GM21360 (cell line): Measurements from ENCODE around the gene MFN2.

Experiments
- ATAC-seq: cut with Tn5 transposase; IDR thresholded peaks from one replicate; pipeline ENCODE4 v1.9.1; 2021; ENCODE audit warnings: mild to moderate bottlenecking, moderate library complexity; ENCODE audit not compliant: unreplicated experiment

Gene MFN2

GRCh38 chr1:12046749-12047119 lies 66.5 kb downstream of the MFN2 start:
- no peak for ATAC-seq

DNA sequence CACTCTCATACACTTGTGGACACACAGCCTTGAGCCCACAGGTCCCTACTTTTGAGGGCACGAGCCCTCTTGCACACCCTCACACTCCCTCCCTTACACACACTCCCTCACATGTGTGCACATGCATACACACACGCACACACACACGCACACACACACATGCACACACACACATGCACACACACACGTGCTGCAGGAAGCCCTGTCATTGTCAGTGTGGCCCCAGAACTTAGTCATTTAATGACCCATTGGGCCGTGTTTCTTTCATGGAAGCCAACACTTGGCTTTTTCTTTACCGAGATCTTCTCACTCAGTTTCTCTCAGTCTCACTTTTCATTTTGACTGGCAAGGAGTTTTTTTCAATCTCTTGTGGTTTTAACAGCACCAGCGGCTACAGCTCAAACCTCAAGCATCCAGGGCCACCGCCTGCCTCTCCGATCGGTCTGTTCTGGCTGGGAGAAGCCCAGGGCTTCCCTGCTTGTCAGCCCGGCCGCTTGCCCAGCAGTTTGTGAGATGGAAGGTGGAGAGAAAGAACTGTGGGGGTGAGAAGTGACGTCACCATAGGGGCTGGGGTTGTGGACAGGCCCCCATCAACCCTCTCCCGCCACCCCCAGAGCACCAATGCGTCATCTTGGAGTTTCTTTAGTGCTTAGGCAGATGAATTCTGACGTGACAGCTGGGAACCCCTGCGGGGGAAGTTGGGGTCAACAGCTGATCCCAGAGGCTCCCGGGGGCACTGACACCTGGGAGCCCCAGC lies 67.1 kb downstream of the MFN2 start:
- peak; percentile 37 for ATAC-seq

DNA sequence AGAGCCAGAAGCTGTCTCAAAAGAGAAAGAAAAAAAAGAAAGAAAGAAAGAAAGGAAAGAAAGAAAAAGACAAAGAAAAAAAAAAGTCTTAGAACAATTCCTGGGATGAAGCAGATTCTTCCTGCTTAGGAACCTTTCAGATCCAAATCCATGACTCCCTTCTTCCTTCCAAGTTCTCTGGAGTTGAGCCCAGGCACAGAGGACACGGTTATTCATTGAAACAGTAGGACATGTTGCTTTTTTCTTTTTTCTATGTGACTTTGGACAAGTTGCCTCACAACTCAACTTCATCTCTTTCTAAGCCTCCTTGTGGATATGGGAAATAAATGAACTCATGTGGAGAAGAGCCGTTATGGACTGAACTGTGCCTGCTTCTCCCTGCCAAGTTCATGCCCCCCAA lies 68.1 kb downstream of the MFN2 start:
- ATAC-seq = no peak

DNA sequence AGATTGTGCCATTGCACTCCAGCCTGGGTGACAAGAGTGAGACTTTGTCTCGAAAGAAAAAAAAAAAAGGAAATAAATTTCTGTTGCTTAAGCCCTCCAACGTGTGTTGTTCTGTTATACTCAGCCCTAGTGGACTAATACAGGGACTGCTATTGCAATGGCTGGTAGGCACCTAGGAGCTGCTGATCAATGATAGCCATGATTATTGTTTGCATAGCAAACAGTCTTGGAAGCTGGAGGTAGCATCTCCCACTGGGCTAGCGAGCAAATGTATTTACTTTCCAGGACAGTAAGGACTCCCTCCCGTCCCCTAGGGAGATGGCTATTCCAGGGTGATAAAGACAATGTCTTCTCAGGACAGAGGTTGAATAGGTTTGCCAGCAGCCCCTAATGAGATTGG lies 69.4 kb downstream of the MFN2 start:
- ATAC-seq = no peak

- ATAC-seq = no peak
Measured at GRCh38 chr1:12051361-12051760, 71.1 kb downstream of the MFN2 start.

DNA sequence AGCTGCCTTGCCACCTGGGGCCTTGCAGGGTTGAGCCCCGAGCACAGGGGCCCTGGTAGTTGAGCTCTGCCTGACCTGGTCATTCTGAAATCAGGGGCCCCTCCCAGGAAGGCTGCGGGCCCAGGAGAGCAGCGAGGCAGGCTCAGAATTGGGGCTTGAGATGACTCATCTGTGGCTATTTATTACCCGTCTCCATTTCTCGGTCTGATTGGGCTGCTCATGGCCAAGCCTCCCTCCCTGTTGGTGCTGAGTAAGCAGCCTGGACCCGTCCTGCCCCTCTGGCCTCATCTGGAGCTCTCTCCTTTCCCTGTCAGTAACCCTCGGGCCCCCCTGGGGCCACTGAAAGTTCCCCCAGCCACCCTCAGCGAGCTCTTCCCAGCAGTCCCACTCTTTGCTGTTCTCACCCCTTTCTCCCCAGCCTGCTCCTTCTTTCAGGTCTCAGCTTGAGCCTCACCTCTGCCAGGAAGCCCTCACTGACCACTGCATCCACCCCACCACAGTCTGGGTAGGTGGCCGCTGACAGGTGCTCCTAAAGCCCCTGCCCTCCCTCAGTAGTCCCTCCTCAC lies 71.8 kb downstream of the MFN2 start:
- ATAC-seq = peak; percentile 56

DNA sequence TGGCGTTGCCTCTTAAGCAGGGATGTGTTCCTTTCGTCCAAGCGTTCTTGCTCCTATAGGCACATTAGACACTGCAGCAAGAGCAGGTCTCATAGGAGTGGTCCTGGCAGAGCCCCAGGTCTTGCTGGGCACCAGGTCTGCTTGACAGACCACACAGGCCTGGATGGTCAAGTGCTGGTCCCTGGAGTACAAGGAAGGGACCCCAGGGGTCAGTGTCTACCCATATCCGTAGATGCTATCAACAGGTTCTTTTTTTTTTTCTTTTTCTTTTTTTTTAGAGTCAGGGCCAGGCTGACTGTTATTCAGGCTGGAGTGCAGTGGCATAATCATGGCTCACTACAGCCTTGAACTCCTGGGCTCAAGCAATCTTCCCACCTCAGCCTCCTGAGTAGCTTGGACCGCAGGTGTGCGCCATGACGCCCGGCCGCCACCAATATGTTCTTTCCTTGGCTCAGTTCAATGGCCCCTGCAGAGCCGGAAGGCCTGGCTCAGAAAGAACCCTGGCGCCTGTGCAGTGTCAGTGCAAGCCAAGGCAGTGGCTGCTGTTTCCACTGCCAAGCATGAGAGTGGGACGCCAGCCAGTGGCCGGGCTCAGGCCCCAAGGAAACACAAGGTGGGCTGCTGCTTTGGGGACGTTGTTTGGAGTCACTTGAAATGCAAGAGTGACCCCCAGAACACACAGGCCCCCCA lies 72.9 kb downstream of the MFN2 start:
- ATAC-seq = no peak

- ATAC-seq = no peak
Measured at GRCh38 chr1:12053752-12054548, 73.7 kb downstream of the MFN2 start.

GRCh38 chr1:12055259-12055658 lies 75.0 kb downstream of the MFN2 start:
- ATAC-seq = no peak

DNA sequence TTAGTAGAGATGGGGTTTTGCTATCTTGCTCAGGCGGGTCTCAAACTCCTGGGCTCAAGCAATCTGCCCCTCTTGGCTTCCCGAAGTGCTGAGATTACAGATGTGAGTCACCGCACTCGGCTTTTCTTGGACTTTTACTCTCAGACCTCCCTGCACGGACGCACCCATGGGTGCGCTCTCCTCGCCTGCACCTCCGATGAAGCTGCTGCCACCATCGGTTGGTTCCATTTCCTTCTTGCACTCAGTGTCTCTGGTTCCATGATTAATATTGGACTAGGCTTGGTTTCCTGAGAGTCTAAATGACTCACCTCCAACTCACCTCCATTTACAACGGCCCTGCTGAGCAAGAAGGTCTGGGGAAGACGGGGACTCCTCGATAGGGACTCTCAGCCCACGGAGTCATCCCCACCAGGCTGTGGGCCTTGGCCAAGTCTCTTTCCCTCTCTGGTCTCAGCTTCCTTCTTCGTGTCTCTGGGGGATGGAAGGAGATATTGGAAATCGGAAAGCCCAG lies 76.1 kb downstream of the MFN2 start:
- no peak for ATAC-seq

DNA sequence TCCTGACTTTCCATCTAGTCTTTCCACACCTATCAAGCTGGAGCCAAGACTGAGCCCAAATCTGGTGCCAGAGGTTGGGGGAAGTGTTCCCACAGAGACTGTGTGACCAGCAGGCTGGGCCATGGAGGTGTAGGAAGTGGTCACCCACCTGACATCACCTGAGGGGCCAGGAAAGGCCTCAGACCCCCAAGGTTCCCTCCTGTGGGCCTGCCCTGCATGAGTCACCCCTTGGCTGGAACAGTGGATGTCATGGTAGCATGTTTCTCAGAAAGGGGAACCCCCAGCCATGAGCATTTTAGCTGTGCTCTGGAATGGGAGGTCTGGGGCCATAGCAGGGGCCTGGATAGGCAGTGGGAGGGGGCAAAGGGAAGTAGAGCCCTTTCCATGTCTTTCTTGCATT lies 77.1 kb downstream of the MFN2 start:
- no peak for ATAC-seq

- no peak for ATAC-seq
Measured at GRCh38 chr1:12057940-12058687, 77.9 kb downstream of the MFN2 start.

GRCh38 chr1:12059226-12059625 lies 79.0 kb downstream of the MFN2 start:
- no peak for ATAC-seq

DNA sequence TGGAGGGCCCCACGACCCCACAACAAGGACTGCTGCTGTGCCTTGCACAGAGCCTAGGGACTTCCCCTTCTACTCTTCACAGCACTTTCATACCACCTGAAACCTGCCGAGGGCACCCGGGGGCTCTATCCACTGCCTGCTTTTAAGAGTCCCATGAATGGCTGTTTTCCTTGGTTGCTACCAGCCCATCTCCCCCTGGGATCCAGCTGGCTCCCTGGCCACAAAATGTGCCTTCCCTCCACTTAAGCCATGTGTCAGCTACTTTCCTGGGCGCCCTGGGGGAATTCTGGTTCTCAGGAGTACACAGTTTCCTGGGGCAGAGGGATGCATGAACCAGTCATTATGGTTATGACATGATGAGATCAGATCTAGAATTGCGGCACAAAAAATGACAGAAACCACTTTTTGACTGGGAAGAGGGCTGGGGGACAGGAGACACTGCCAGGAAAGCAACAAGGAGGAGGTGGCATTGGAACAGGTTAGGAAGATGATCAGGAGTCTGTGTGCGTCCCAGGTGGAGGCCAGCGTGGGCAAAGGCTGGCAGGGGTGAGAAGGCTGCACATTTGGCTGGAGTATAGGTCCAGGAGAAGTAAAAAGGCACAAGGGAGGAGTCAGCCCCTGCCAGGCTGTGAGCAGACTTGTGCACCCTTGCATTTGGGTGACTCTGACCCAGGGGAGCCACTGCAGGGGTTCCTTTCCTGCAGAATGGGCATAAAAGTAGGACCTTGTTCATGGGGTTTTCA lies 79.6 kb downstream of the MFN2 start:
- ATAC-seq = no peak

- no peak for ATAC-seq
Measured at GRCh38 chr1:12060500-12060899, 80.3 kb downstream of the MFN2 start.
